HT-29 (cell line): Measurements from ENCODE around the gene CGAS. TPM values are rescaled to one million over a fixed set of nuclear protein-coding genes. Genes with fewer than 3 reads are reported as not detected.
"Not testable (repeated sequence)": the region's sequence is repeated elsewhere in the genome, so short reads cannot be mapped to it uniquely, and the experiment has no call there.

Experiments used
- DNase-seq: peaks from one replicate; pipeline ENCODE4 v3.0.0-alpha.2; 2015; ENCODE audit warnings: low spot score
- small RNA-seq: library from RNA; depleted of rRNA; stranded (forward); fragments of <200 nt; gene quantifications from one replicate; pipeline ENCODE3, GENCODE V24; 2014
- total RNA-seq: library from RNA; depleted of rRNA; stranded (reverse); fragments of >200 nt; shearing (Covaris generic); gene quantifications from 2 replicates; pipeline ENCODE4 v1.2.3, GENCODE V29; 2014; rRNA removed

The CGAS gene
- total RNA-seq, 1 experiment from 2014 or later = 20.0 TPM

GRCh38 chr6:73395875-73396274 is 56.2 kb downstream of the CGAS start:
- no peak for DNase-seq

GRCh38 chr6:73394577-73395354 is 57.3 kb downstream of the CGAS start, which contains the start of gene DDX43:
DDX43 (plus strand) TSS chr6:73394828; CDS start chr6:73394906, 78 bp downstream.
- no peak for DNase-seq

DNA sequence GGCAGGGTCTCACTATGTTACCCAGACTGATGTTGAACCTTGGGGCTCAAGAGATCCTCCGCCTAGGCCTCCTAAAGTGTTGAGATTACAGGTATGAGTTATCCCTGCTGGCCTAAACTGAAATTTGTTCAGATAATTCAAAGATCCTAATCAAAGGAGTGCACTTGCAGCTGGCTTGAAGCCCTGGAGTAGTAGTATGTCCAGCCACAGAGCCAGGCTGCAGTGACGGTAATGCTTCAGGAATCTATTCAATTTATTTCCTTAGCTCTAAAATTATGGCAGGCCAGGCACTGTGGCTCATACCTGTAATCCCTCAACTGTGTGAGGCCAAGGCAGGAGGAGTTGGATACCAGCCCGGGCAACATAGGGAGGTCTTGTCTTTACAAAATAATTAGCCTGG is 58.8 kb downstream of the CGAS start:
- DNase-seq = no peak

DNA sequence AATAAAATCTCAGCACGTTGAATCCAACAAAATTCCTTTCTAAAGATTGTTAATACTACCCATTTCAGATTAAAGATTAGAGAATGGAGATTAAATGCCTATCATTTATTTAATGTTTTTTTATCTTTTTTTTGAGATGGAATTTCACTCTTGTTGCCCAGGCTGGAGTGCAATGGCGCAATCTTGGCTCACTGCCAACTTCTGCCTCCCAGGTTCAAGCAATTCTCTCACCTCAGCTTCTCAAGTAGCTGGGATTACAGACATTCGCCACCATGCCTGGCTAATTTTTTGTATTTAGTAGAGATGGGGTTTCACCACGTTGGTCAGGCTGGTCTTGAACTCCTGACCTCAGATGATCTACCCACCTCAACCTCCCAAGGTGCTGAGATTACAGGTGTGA is 59.9 kb downstream of the CGAS start:
- DNase-seq = peak; percentile 12

DNA sequence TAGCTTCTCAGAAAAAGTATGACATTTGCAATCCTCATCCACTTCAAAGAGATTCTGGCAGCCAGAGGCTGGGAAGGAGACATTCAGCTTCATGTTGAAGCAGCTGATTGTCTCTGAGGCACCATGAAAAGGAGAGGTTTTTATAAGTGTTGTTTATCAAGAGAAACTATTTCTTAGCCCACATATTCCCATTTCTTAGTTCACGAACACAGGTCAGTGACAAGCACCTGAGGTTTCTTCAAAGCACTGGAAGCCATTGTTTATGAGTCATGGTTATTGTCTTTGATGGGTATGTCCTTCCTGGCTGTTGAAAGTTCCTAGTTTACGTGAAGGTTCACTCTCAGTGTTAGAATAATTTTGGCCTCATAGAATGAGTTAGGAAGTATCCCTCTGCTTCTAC is 60.4 kb downstream of the CGAS start:
- DNase-seq = peak; percentile 12

DNA sequence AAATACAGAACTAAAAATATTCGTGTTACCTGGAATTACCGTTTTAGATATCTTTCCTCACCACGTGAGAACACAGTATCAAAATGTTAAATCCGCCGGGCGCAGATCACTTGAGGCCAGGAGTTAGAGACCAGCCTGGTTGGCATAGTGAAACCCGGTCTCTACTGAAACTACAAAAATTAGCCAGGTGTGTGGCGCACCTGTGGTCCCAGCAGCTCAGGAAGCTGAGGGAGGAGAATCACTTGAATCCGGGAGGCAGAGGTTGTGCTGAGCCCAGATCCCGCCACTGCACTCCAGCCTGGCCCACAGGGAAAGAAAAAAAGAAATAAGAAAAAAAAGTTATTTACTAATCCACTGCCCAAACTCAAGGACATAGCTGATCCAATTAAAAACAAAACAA is 62.2 kb downstream of the CGAS start:
- DNase-seq = no peak

DNA sequence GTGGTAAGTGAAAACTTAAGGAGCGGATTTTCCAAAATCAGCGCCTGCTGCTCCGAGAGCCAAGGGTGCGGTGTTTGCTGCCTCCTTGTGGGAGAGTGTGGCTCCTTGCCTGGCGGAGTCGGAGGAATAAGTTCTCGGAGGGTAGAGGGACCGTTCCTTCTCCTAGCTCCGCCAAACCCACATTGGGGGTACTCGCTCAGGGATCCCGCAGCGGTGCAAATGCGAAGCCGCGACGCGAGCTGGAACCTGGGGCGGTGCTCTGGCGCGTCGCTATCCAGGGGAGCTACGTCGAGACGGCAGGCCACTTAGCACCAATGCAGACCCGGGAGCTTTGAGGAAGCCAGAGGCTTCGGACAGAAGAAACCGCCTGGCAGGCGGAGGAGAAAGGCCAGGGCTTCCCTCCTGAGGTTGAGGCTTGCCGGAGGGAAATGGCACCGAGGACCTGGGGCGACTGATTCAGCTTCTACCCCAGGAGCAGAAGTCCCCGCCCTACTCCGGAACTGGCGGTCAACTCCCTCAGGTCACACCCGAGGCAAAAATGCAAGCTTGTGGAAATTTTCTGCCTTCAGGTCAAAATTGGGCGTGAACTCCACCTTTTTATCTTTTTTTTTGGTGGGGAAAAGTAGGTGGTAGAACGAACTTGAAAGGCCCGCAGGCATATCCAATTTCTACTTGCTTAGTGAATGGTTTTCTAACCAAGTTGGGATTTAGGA is 63.1 kb downstream of the CGAS start:
- peak; percentile 71 for DNase-seq

DNA sequence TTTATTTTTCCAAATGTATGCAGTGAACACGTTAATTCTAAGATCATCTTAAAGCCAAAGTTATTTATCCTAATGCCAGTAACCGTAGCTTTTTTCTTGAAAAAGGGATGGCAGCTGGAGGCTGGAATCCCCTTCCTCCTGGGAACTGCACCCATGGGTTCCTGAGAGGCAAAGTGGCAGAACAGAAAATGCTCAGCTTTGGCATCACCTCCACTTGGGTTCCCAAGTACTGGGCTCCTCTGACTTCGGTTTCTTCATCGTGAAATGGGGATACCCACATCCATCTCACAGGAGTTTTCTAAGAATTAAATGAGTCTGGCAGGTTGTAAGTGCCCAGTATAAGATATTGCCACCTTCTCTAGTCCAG is 63.7 kb downstream of the CGAS start:
- DNase-seq = no peak

GRCh38 chr6:73382462-73383113 is 69.5 kb downstream of the CGAS start:
- DNase-seq = peak; percentile 16

- not testable (repeated sequence) for DNase-seq
Measured at GRCh38 chr6:73381531-73381930, 70.6 kb downstream of the CGAS start.

DNA sequence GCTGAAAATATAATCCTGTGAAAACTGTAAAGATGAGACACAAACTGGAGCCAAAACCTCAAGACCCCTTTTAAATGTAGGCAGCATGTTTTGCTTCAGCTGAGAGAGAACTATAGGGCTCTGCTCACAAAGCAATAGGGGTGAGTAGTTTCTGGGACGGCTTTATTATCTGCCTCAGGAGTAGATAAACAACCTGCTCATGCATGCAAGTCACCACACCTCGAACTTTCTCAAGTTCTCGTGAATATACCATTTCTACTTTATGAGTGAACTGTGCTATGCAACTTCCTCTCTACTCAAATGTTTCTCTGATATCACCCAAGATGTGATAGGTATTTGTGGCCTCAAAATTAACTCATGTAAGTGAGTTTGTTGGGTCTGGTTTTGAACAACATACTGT is 74.9 kb downstream of the CGAS start:
- DNase-seq = no peak

GRCh38 chr6:73375216-73375615 is 76.9 kb downstream of the CGAS start:
- no peak for DNase-seq

Small RNA genes lying within 50 kb of the gene (small RNA-seq; reads per million reads assigned to genes)
- not detected for gene RN7SL827P
- gene RNU6-975P = not detected

Other genes with a start within 250 kb of the CGAS start
- gene KHDC1L, start 226.8 kb downstream of the CGAS start, total RNA-seq = not detected in 2 replicates
- gene KHDC1, start 189.1 kb downstream of the CGAS start, total RNA-seq = not detected in 2 replicates
- not detected in 2 replicates for gene DPPA5, start 98.0 kb downstream of the CGAS start, total RNA-seq
- not detected in 2 replicates for gene KHDC3L, start 89.6 kb downstream of the CGAS start, total RNA-seq
- not detected in 2 replicates for gene OOEP, start 82.4 kb downstream of the CGAS start, total RNA-seq
- not detected in 2 replicates for gene DDX43, start 57.5 kb downstream of the CGAS start, total RNA-seq
- 17.0 and 18.7 TPM in 2 replicates for gene MTO1, start 9.4 kb upstream of the CGAS start, total RNA-seq
- 7,514 and 7,960 TPM in 2 replicates for gene EEF1A1, start 68.7 kb upstream of the CGAS start, total RNA-seq
- gene SLC17A5, start 201.7 kb upstream of the CGAS start, total RNA-seq = 9.7 and 10.8 TPM in 2 replicates
- not detected in 2 replicates for gene CD109, start 243.9 kb upstream of the CGAS start, total RNA-seq